ENCODE results near the gene TSPAN4. TPM values are rescaled to one million over a fixed set of nuclear protein-coding genes. Genes with fewer than 3 reads are reported as not detected.

TSPAN4 gene
- total and polyA plus RNA-seq, 9 of the 15 experiments (the other 6 are each of a cell fraction or from before 2014, with no cell fraction given) = 0.07 to 31.0 (median 15.7) TPM

DNA sequence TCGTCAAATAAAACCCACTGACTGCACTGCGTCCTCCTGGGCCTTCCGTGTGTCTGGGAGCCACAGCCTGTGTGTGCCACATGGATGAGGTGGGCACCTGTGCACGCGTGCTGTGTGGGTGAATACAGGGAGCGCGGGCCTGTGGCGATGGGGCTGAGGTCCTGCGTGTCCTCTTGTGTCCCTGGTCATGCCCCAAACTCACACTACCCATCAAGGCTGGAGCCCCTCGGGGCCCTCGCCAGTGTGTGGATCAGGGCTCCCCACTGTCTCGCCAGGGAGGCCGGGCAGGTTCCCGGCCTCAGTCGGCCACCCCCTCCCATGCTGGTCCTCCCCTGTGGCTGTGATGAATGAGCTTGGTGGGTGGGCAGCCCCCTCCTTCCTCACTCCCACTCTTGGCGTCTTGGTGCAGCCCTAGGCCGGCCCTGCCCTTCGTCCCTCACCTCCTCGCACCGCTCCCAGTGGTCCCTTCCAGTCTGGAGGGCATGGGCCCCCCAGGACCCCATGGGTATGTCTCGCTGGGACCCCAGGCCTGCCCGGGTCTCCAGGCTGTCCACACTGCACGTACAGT lies 10.6 kb upstream of the TSPAN4 start:
- peaks cover 28% of the 10 kb centered on the region; the same call in 1 of the 3 replicates for H3K36me3 ChIP-seq (ENCODE audit: control insufficient read depth, insufficient read depth, low read length)
- CTCF ChIA-PET (ENCODE audit: low intra/inter-chr PET ratio) = no interaction called here
- peaks cover 20 to 91% of the 10 kb centered on the region in 2 experiments for H3K4me1 ChIP-seq (replicated peaks in 1 of 2; ENCODE audit: control insufficient read depth in 2 of 2, insufficient read depth in 2 of 2, low read length in 2 of 2)
- DNase-seq (ENCODE audit: extremely low read depth in 1 of 4, low spot score in 3 of 4) (no peak), ATAC-seq (no peak), FAIRE-seq (no peak)
- no peaks in the 10 kb centered on the region for H3K27me3 ChIP-seq (ENCODE audit: control insufficient read depth in 2 of 2, insufficient read depth in 2 of 2, low read length in 2 of 2)
- H3K4me3 ChIP-seq = peak overlapping the region; percentile 87
- peak overlapping the region; percentile 94 for H3K27ac ChIP-seq (ENCODE audit: extremely low read depth, low read depth, low read length)
- H3K9me1 ChIP-seq (ENCODE audit: control insufficient read depth, insufficient read depth, low read length) = peaks cover 5% of the 10 kb centered on the region
- peak overlapping the region; percentile 77 for H3K4me2 ChIP-seq (ENCODE audit: insufficient read depth, low read length)
- peak overlapping the region; percentile 95 for H2AFZ ChIP-seq (ENCODE audit: low read depth, low read length)
- peaks cover 47% of the 10 kb centered on the region for H3K79me2 ChIP-seq (ENCODE audit: control insufficient read depth, insufficient read depth, low read length)
- POLR2A ChIA-PET = interaction anchor here (0.7 to 2.3 kb wide), 5 partner anchors 8 to 33 kb away, joined by 3 to 11 read pairs (median 5); partner anchors contain the start of gene PNPLA2
- peak overlapping the region; percentile 66 to 96 for H3K9ac ChIP-seq (ENCODE audit: insufficient read depth in 1 of 2, low read depth in 2 of 2, low read length in 2 of 2)
- TSS peak; percentile 77 for BruUV-seq (replicated peaks)
- intact Hi-C loops (cut with micrococcal nuclease) = loop anchor here (2.0 kb wide), 1 partner anchor 27 kb away; the partner anchor contains the start of gene PIDD1
- H4K20me1 ChIP-seq (replicated peaks; ENCODE audit: control insufficient read depth, insufficient read depth, low read length) = peaks cover 7% of the 10 kb centered on the region
- in situ Hi-C loops (cut with MboI) = no loop called here
- 40% methylated on average over 15 of the region's 23 CpGs for WGBS (ENCODE audit: insufficient coverage, low coverage, missing lambda C conversion rate)
- H3K9me3 ChIP-seq (replicated peaks; ENCODE audit: control insufficient read depth, insufficient read depth, low read depth, low read length) = no peaks in the 10 kb centered on the region
- TF ChIP-seq ARNT (IDR thresholded peaks at IDR 0.05) (no peak), HSF4 (CRISPR knock-in tag; IDR thresholded peaks at IDR 0.05; ENCODE audit: borderline replicate concordance) (no peak), COPS2 (conservative IDR thresholded peaks at IDR 0.05) (no peak), SAP30 (IDR thresholded peaks at IDR 0.05; ENCODE audit: borderline replicate concordance, insufficient read depth, low read depth, low read length, poor library complexity, severe bottlenecking) (no peak), TAF1 (IDR thresholded peaks at IDR 0.05; ENCODE audit: control insufficient read depth, extremely low read depth, insufficient read depth, low read length, severe bottlenecking) (peak; percentile 1), PYGO2 (tag; IDR thresholded peaks at IDR 0.05) (no peak), ZNF707 (CRISPR knock-in tag; conservative IDR thresholded peaks at IDR 0.05) (no peak), KDM5B (IDR thresholded peaks at IDR 0.05; ENCODE audit: insufficient replicate concordance, low read depth, low read length) (peak; percentile 29), ZKSCAN8 (CRISPR knock-in tag; IDR thresholded peaks at IDR 0.05) (no peak), RBM22 (IDR thresholded peaks at IDR 0.05; ENCODE audit: low read depth, low read length, poor library complexity, severe bottlenecking) (peak; percentile 41), NUFIP1 (IDR thresholded peaks at IDR 0.05; ENCODE audit: partially characterized antibody) (no peak)
- TF ChIP-seq, protein P1, sequence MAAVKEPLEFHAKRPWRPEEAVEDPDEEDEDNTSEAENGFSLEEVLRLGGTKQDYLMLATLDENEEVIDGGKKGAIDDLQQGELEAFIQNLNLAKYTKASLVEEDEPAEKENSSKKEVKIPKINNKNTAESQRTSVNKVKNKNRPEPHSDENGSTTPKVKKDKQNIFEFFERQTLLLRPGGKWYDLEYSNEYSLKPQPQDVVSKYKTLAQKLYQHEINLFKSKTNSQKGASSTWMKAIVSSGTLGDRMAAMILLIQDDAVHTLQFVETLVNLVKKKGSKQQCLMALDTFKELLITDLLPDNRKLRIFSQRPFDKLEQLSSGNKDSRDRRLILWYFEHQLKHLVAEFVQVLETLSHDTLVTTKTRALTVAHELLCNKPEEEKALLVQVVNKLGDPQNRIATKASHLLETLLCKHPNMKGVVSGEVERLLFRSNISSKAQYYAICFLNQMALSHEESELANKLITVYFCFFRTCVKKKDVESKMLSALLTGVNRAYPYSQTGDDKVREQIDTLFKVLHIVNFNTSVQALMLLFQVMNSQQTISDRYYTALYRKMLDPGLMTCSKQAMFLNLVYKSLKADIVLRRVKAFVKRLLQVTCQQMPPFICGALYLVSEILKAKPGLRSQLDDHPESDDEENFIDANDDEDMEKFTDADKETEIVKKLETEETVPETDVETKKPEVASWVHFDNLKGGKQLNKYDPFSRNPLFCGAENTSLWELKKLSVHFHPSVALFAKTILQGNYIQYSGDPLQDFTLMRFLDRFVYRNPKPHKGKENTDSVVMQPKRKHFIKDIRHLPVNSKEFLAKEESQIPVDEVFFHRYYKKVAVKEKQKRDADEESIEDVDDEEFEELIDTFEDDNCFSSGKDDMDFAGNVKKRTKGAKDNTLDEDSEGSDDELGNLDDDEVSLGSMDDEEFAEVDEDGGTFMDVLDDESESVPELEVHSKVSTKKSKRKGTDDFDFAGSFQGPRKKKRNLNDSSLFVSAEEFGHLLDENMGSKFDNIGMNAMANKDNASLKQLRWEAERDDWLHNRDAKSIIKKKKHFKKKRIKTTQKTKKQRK (IDR thresholded peaks at IDR 0.05; ENCODE audit: borderline replicate concordance, low read depth, low read length) = no peak
- TF ChIP-seq, protein P2, sequence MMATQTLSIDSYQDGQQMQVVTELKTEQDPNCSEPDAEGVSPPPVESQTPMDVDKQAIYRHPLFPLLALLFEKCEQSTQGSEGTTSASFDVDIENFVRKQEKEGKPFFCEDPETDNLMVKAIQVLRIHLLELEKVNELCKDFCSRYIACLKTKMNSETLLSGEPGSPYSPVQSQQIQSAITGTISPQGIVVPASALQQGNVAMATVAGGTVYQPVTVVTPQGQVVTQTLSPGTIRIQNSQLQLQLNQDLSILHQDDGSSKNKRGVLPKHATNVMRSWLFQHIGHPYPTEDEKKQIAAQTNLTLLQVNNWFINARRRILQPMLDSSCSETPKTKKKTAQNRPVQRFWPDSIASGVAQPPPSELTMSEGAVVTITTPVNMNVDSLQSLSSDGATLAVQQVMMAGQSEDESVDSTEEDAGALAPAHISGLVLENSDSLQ (IDR thresholded peaks at IDR 0.05) = peak; percentile 24; the same call in 1 of the 2 replicates
- TF ChIP-seq, protein P3, sequence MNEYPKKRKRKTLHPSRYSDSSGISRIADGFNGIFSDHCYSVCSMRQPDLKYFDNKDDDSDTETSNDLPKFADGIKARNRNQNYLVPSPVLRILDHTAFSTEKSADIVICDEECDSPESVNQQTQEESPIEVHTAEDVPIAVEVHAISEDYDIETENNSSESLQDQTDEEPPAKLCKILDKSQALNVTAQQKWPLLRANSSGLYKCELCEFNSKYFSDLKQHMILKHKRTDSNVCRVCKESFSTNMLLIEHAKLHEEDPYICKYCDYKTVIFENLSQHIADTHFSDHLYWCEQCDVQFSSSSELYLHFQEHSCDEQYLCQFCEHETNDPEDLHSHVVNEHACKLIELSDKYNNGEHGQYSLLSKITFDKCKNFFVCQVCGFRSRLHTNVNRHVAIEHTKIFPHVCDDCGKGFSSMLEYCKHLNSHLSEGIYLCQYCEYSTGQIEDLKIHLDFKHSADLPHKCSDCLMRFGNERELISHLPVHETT (CRISPR knock-in tag; conservative IDR thresholded peaks at IDR 0.05 in 1 of 2, IDR thresholded peaks at IDR 0.05 in 1 of 2) = no peak

Data from K562 (cell line).